ENCODE measurements around the gene TMCO6.

The TMCO6 gene

DNA sequence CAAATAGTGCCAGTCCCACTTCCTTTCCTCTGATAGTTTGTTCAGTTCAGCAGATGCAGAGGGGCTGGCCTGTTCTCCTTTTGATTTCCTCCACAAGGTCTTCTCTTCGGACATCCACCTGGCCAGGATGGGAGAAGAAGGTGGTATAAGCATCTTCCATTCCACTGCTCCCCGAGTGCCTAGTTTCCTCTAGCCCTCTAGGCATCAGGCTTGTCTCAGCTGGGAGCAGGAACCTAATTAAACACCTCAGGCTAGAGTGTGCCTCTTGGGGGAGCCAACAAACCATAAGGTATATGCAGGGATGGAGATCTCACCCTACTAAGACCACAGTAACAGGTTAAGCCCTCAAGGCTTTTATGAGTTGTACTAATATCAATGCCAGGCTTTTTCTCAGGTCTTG is 35.0 kb downstream of the TMCO6 start:
- no peak for DNase-seq

DNA sequence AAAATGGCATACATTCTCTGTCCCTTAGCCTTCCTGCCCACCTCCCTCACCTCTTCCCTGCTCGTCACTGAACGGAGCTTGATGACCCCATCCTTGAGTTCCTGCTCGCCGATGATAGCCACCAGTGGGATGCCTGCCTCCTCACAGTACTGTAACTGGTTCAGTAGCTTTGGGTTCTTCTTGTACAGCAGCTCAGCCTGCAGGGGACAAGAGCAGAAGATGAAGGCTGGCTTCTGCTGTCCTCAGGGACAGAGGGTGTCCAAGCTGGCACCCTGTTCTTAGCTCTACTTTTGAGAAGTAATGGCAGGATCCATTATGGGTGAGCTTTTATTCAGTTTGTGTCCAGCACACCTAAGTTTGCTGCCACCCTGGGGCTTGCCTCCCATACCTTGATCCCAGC is 35.4 kb downstream of the TMCO6 start:
- no peak for DNase-seq

DNA sequence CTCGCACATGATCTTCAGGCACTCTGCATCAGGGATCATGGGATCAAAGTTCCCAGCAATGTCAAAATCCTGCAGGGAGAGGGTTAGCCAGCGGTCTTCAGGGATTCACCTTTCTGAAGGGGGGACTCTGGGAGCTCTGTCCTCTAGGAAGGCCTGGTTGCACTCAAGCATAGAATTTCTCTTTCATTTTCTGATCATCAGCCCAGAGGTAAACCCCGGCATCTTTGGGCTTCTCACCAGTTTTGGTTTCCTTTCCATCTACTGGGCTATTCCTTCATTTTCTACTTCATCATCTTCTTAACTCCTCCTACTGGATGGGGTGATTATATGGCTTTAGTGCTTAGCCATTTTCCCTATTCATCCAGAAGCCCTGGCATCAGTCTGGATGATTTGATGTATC is 38.7 kb downstream of the TMCO6 start:
- no peak for DNase-seq

DNA sequence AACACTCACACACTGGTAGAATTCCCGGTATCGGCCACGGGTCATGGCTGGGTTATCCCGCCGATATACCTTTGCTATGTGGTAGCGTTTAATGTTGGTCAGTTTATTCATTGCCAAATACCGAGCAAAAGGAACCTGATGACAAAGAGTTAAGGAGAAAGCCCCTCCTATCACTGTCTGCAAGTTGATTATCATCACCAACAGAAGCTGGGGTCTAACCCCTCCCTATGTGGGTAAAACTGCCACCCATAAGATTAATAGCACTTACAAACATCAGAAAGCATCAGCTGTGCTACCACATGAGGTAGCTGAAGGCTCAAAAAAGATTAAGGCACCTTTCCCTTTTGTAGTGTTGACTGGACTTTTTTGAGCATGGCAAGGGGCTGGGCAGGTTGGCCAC is 39.7 kb downstream of the TMCO6 start:
- DNase-seq: no peak

DNA sequence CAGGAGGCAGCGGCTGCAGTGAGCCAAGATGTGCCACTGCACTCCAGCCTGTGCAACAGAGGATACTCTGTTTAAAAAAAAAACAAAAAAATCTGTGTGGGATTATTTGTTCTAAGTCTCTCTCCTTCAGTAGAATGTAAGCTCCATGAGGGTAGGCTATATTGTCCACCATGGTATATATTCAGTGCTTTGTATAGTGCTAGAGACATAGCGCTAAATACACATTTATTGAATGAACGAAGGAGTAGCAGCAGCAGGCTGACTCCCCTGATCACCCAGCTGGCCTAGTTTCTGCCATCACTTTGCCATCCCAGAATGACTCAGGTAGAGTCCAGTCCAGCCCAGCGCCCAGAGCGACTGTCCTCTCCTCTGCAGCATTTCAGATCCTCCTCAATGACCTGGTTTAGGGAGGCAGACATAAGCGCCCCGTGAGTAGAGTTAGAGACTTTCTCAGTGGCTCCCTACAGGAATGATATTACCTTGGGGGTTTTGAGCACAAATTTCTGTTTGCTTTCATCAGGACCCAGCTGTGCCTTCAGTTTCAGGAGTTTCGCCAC is 51.2 kb downstream of the TMCO6 start:
- no peak for DNase-seq

DNA sequence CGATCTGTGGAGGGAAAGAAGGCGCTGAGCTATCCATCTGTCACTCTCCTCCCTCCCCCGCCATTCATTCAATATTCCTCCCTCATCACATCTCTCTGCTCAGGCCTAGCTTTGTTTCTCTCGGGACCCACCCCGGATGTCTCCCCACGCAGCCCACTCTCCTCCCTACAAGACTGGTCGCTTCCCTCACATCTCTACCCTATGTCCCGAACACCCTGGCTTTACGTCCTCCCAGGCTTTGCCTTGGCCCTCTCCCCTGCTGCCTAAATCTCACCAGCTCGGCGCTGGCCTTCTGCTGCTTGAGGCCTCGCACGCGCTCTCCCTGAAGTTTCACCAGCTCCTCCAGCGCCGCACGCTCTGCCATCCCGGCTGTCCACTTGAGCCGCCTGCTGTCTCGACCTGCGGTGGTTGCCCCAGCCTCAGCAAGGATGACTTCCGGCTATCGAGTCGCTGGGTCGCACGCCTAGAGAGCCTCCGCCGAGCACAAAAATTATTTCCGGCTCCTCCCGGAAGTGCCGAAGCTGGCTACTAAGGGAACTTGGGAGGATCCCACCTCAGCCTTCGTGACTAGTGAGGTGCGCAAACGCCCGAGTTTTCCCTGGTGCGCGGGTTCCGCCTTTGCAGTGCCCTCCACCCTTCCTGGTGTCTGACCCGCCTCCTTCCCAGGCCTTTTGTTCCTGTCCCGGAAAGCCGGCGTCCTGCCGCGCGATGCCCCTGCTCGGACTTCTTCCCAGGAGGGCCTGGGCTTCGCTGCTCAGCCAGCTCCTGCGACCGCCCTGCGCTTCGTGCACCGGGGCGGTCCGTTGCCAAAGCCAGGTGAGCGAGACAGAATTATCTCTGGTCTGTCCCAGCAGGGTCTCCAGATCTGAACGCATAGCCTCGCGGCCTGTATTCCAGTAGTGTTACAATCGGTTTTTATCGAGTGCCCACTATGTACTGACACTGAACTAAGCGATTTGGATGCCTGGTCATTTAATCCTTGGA is 52.0 kb downstream of the TMCO6 start, which contains the start of the genes HARS1 and HARS2:
Gene HARS1 (minus strand): TSS at position 430 of the 984 bp plus-strand sequence. CDS start 66 bp downstream, at position 364.
Gene HARS2 (plus strand): TSS at position 515 of the 984 bp plus-strand sequence. CDS start 194 bp downstream, at position 709.
- peak; percentile 99 for DNase-seq

DNA sequence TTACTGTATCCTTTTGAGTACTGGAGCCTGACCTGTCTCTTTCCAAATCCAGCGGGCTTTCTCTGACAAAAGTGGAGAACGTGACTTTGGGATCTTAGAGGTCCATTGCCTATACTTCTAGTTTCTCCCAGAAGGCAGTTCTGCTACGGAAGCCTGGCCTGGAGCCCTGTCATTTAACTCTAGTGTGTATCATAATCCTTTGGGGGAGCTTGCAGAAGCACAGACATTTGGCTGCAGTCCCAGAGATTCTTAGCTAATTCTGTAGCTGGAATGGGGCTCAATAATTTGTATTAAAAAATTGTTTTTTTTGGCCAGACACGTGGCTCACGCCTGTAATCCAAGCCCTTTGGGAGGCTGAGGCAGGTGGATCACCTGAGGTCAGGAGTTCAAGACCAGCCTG is 55.0 kb downstream of the TMCO6 start:
- no peak for DNase-seq
